ENCODE data around the gene COL4A4.

Gene COL4A4

GRCh38 chr2:227160164-227160563 is 3.8 kb downstream of the COL4A4 start:
- DNase-seq: no peak

GRCh38 chr2:227154986-227155774 is 8.8 kb downstream of the COL4A4 start:
- DNase-seq: no peak

- no peak for DNase-seq
Observed at GRCh38 chr2:227153758-227154486, 10.1 kb downstream of the COL4A4 start.

- no peak for DNase-seq
Observed at GRCh38 chr2:227153307-227153706, 10.7 kb downstream of the COL4A4 start.

GRCh38 chr2:227152093-227152766 is 11.8 kb downstream of the COL4A4 start:
- no peak for DNase-seq

- DNase-seq: no peak
Observed at GRCh38 chr2:227150222-227150936, 13.6 kb downstream of the COL4A4 start.

- DNase-seq: no peak
Observed at GRCh38 chr2:227148106-227148505, 15.9 kb downstream of the COL4A4 start.

- no peak for DNase-seq
Observed at GRCh38 chr2:227147023-227147422, 17.0 kb downstream of the COL4A4 start.

GRCh38 chr2:227146456-227146855 is 17.5 kb downstream of the COL4A4 start:
- DNase-seq: no peak

- DNase-seq: no peak
Observed at GRCh38 chr2:227143895-227144294, 20.1 kb downstream of the COL4A4 start.

GRCh38 chr2:227141301-227141700 is 22.7 kb downstream of the COL4A4 start:
- no peak for DNase-seq

GRCh38 chr2:227134591-227134990 is 29.4 kb downstream of the COL4A4 start:
- no peak for DNase-seq

- DNase-seq: no peak
Observed at GRCh38 chr2:227132986-227133385, 31.0 kb downstream of the COL4A4 start.

- DNase-seq: no peak
Observed at GRCh38 chr2:227130636-227131035, 33.4 kb downstream of the COL4A4 start.

GRCh38 chr2:227127201-227127600 is 36.8 kb downstream of the COL4A4 start:
- DNase-seq: no peak

GRCh38 chr2:227125506-227125905 is 38.5 kb downstream of the COL4A4 start:
- DNase-seq: no peak

- DNase-seq: no peak
Observed at GRCh38 chr2:227124811-227125210, 39.2 kb downstream of the COL4A4 start.

- DNase-seq: no peak
Observed at GRCh38 chr2:227123697-227124096, 40.3 kb downstream of the COL4A4 start.

- DNase-seq: no peak
Observed at GRCh38 chr2:227118353-227118752, 45.7 kb downstream of the COL4A4 start.

- DNase-seq: no peak
Observed at GRCh38 chr2:227117852-227118251, 46.2 kb downstream of the COL4A4 start.

- no peak for DNase-seq
Observed at GRCh38 chr2:227117027-227117426, 47.0 kb downstream of the COL4A4 start.

GRCh38 chr2:227115761-227116160 is 48.2 kb downstream of the COL4A4 start:
- no peak for DNase-seq
